Esophagus muscularis mucosa (tissue), 4 donors: ENCODE measurements around the gene TSR1.

Experiments used
- EP300 ChIP-seq: sonication (generic); formaldehyde crosslinking; IDR thresholded peaks from one replicate; pipeline ENCODE4 v1.6.1; 2017; ENCODE audit warnings: antibody characterized with exemption
- POLR2A ChIP-seq: fragments of 450-650 bp; IDR thresholded peaks from one replicate; pipeline ENCODE4 v1.6.1; 2017; ENCODE audit warnings: antibody characterized with exemption, moderate library complexity, mild to moderate bottlenecking, low read depth
- TF ChIP-seq, protein P1 (sequence below), 3 experiments: fragments of 200-600 bp in 2 of 3; fragments of 450-650 bp in 1 of 3; sonication (generic) in 2 of 3; IDR thresholded peaks; one replicate each; pipeline ENCODE4 v1.5.1; 2017 to 2019; ENCODE audit warnings: antibody characterized with exemption in 3 of 3, mild to moderate bottlenecking in 2 of 3, moderate library complexity in 1 of 3

DNA sequence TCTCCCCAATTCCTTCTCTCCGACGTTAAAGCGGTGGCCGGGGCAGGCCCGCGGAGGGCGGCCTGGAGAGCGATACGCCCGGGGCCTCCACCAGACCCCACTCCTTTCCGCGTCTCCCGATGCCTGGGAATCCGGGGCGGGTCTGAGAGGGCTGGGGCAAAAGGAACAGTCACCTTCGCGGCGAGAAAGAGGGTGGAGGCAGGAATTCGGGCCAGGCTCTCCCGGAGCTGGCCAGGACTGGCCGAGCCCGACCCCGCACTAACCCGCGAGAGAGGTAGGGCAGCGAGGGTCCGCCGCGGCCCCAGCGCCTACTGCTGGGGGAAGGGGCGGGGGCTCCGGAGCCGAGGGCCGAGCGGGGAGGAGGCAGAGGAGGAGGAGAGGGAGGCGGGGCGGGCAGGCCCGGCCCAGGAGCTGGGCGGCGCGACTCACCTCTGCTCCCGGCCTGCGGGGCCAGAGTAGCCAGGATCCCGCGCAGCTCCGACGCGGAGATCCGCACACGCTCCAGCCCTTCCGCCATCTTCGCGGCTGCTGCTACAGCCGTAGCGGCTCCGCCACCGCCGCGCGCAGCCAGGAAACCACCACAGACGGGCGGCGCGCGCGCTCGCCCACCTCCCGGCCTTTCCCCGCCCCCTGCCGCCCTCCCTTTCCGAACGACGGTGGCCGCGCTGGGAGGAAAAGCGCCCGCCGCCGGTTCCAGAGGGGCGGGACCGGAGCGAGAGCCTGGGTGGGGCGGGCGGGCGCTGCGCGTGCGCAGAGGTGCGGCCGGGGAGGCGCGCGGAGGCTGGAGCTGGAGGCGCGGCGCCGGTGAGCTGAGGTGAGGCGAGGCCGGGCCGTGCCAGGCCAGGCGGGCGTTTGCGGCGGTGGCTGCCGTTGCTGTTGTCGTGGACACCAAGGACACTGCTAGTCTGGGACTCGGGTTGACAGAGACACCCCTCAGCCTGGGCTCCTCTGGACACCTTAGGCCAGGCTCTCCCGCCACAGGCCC lies 32.8 kb downstream of the TSR1 start, which contains the start of the genes SMG6 and SRR:
- TF ChIP-seq, protein P1, sequence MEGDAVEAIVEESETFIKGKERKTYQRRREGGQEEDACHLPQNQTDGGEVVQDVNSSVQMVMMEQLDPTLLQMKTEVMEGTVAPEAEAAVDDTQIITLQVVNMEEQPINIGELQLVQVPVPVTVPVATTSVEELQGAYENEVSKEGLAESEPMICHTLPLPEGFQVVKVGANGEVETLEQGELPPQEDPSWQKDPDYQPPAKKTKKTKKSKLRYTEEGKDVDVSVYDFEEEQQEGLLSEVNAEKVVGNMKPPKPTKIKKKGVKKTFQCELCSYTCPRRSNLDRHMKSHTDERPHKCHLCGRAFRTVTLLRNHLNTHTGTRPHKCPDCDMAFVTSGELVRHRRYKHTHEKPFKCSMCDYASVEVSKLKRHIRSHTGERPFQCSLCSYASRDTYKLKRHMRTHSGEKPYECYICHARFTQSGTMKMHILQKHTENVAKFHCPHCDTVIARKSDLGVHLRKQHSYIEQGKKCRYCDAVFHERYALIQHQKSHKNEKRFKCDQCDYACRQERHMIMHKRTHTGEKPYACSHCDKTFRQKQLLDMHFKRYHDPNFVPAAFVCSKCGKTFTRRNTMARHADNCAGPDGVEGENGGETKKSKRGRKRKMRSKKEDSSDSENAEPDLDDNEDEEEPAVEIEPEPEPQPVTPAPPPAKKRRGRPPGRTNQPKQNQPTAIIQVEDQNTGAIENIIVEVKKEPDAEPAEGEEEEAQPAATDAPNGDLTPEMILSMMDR (IDR thresholded peaks at IDR 0.05): peak in 1 of 3 experiments; percentile 24
- TF ChIP-seq POLR2A (no peak), EP300 (no peak)
